ENCODE data around the gene HELB.
"Not testable (repeated sequence)": the region's sequence is repeated elsewhere in the genome, so short reads cannot be mapped to it uniquely, and the experiment has no call there.

Gene HELB

GRCh38 chr12:66296176-66296683, 6.1 kb upstream of the HELB start:
- FAIRE-seq: no peak
- DNase-seq (ENCODE audit: insufficient read length, low spot score): no peak
- no peak for TF ChIP-seq SPI1 (IDR thresholded peaks at IDR 0.05; ENCODE audit: low read depth, low read length)
- TF ChIP-seq PAX5 (IDR thresholded peaks at IDR 0.05; ENCODE audit: insufficient read depth, low read length, severe bottlenecking): no peak
- TF ChIP-seq POLR2A (IDR thresholded peaks at IDR 0.05; ENCODE audit: low read depth, low read length): no peak
- no peak for TF ChIP-seq TAF1 (IDR thresholded peaks at IDR 0.05; ENCODE audit: low read depth, low read length)
- no peak for TF ChIP-seq POU2F2 (IDR thresholded peaks at IDR 0.05; ENCODE audit: low read depth, low read length)
- TF ChIP-seq POLR2AphosphoS5 (IDR thresholded peaks at IDR 0.05; ENCODE audit: low read depth, low read length): no peak

GRCh38 chr12:66297080-66297479, 5.2 kb upstream of the HELB start:
- DNase-seq (ENCODE audit: insufficient read length, low spot score): no peak
- no peak for FAIRE-seq

GRCh38 chr12:66297923-66298322, 4.4 kb upstream of the HELB start:
- FAIRE-seq (no peak), DNase-seq (ENCODE audit: insufficient read length, low spot score) (no peak)
- no peak for TF ChIP-seq POLR2AphosphoS5 (IDR thresholded peaks at IDR 0.05; ENCODE audit: low read depth, low read length)
- TF ChIP-seq POLR2A (IDR thresholded peaks at IDR 0.05; ENCODE audit: low read depth, low read length): no peak
- no peak for TF ChIP-seq PAX5 (IDR thresholded peaks at IDR 0.05; ENCODE audit: insufficient read depth, low read length, severe bottlenecking)
- TF ChIP-seq SPI1 (IDR thresholded peaks at IDR 0.05; ENCODE audit: low read depth, low read length): no peak
- no peak for TF ChIP-seq POU2F2 (IDR thresholded peaks at IDR 0.05; ENCODE audit: low read depth, low read length)
- TF ChIP-seq TAF1 (IDR thresholded peaks at IDR 0.05; ENCODE audit: low read depth, low read length): no peak

More at GRCh38 chr12:66297080-66297479, 5.2 kb upstream of the HELB start:
- TF ChIP-seq SPI1 (IDR thresholded peaks at IDR 0.05; ENCODE audit: low read depth, low read length): no peak
- TF ChIP-seq POLR2A (IDR thresholded peaks at IDR 0.05; ENCODE audit: low read depth, low read length): no peak
- TF ChIP-seq TAF1 (IDR thresholded peaks at IDR 0.05; ENCODE audit: low read depth, low read length): no peak

GRCh38 chr12:66302827-66303169, 505 bp downstream of the HELB start:
- FAIRE-seq (no peak), DNase-seq (ENCODE audit: insufficient read length, low spot score) (no peak)
- TF ChIP-seq SPI1 (IDR thresholded peaks at IDR 0.05; ENCODE audit: low read depth, low read length): no peak
- TF ChIP-seq PAX5 (IDR thresholded peaks at IDR 0.05; ENCODE audit: insufficient read depth, low read length, severe bottlenecking): no peak
- TF ChIP-seq POLR2A (IDR thresholded peaks at IDR 0.05; ENCODE audit: low read depth, low read length): no peak
- no peak for TF ChIP-seq POU2F2 (IDR thresholded peaks at IDR 0.05; ENCODE audit: low read depth, low read length)
- TF ChIP-seq POLR2AphosphoS5 (IDR thresholded peaks at IDR 0.05; ENCODE audit: low read depth, low read length): no peak
- TF ChIP-seq TAF1 (IDR thresholded peaks at IDR 0.05; ENCODE audit: low read depth, low read length): no peak

GRCh38 chr12:66303316-66303804, 1.1 kb downstream of the HELB start:
- not testable (repeated sequence) for DNase-seq (ENCODE audit: insufficient read length, low spot score)
- FAIRE-seq: peak; percentile 91

- no peak for DNase-seq (ENCODE audit: insufficient read length, low spot score)
- TF ChIP-seq POLR2A (IDR thresholded peaks at IDR 0.05; ENCODE audit: low read depth, low read length) (no peak), POLR2AphosphoS5 (IDR thresholded peaks at IDR 0.05; ENCODE audit: low read depth, low read length) (no peak), SPI1 (IDR thresholded peaks at IDR 0.05; ENCODE audit: low read depth, low read length) (no peak), TAF1 (IDR thresholded peaks at IDR 0.05; ENCODE audit: low read depth, low read length) (no peak), POU2F2 (IDR thresholded peaks at IDR 0.05; ENCODE audit: low read depth, low read length) (no peak), PAX5 (IDR thresholded peaks at IDR 0.05; ENCODE audit: insufficient read depth, low read length, severe bottlenecking) (no peak)
- peak; percentile 76 for FAIRE-seq
Observed at GRCh38 chr12:66304296-66304900, 2.1 kb downstream of the HELB start.

- FAIRE-seq: no peak
- TF ChIP-seq PAX5 (IDR thresholded peaks at IDR 0.05; ENCODE audit: insufficient read depth, low read length, severe bottlenecking): no peak
- no peak for DNase-seq (ENCODE audit: insufficient read length, low spot score)
Observed at GRCh38 chr12:66309606-66310005, 7.3 kb downstream of the HELB start.

- TF ChIP-seq POLR2A (IDR thresholded peaks at IDR 0.05; ENCODE audit: low read depth, low read length) (no peak), POU2F2 (IDR thresholded peaks at IDR 0.05; ENCODE audit: low read depth, low read length) (no peak), PAX5 (IDR thresholded peaks at IDR 0.05; ENCODE audit: insufficient read depth, low read length, severe bottlenecking) (no peak), SPI1 (IDR thresholded peaks at IDR 0.05; ENCODE audit: low read depth, low read length) (no peak), TAF1 (IDR thresholded peaks at IDR 0.05; ENCODE audit: low read depth, low read length) (no peak), POLR2AphosphoS5 (IDR thresholded peaks at IDR 0.05; ENCODE audit: low read depth, low read length) (no peak)
- no peak for FAIRE-seq
- no peak for DNase-seq (ENCODE audit: insufficient read length, low spot score)
Observed at GRCh38 chr12:66312189-66312588, 9.9 kb downstream of the HELB start.

GRCh38 chr12:66314278-66314677, 12.0 kb downstream of the HELB start:
- DNase-seq (ENCODE audit: insufficient read length, low spot score) (no peak), FAIRE-seq (no peak)
- TF ChIP-seq POLR2A (IDR thresholded peaks at IDR 0.05; ENCODE audit: low read depth, low read length): no peak
- TF ChIP-seq PAX5 (IDR thresholded peaks at IDR 0.05; ENCODE audit: insufficient read depth, low read length, severe bottlenecking): no peak
- TF ChIP-seq TAF1 (IDR thresholded peaks at IDR 0.05; ENCODE audit: low read depth, low read length): no peak
- TF ChIP-seq POU2F2 (IDR thresholded peaks at IDR 0.05; ENCODE audit: low read depth, low read length): no peak
- TF ChIP-seq POLR2AphosphoS5 (IDR thresholded peaks at IDR 0.05; ENCODE audit: low read depth, low read length): no peak
- no peak for TF ChIP-seq SPI1 (IDR thresholded peaks at IDR 0.05; ENCODE audit: low read depth, low read length)

GRCh38 chr12:66319266-66319954, 17.1 kb downstream of the HELB start:
- TF ChIP-seq POLR2AphosphoS5 (IDR thresholded peaks at IDR 0.05; ENCODE audit: low read depth, low read length): no peak
- TF ChIP-seq SPI1 (IDR thresholded peaks at IDR 0.05; ENCODE audit: low read depth, low read length): peak; percentile 60
- FAIRE-seq (no peak), DNase-seq (ENCODE audit: insufficient read length, low spot score) (no peak)

All from GM12891 (cell line).